PC-3 (cell line): Measurements from ENCODE around the gene AP2A1. TPM values are rescaled to one million over a fixed set of nuclear protein-coding genes. Genes with fewer than 3 reads are reported as not detected.

Experiments
- ATAC-seq: fragments of 200-7000 bp; cut with Tn5 transposase; 2 replicates; pipeline ENCODE4 v1.9.1; 2020; ENCODE audit warnings: mild to moderate bottlenecking, moderate library complexity
- BruUV-seq: library from RNA; stranded (reverse); fragments of 400-500 nt; replicated peaks from 2 replicates; lab custom pipeline; 2021; lab: Mats Ljungman, UMichigan
- CTCF ChIA-PET: fragments of 300-600 bp; sonication (Branson Sonifier 250); formaldehyde crosslinking; loops from one replicate; lab custom pipeline; 2022; ENCODE audit warnings: antibody characterized with exemption; lab: Charles Lee
- POLR2A ChIA-PET: fragments of 300-600 bp; sonication (Branson Sonifier 250); formaldehyde crosslinking; loops from one replicate; lab custom pipeline; 2022; ENCODE audit warnings: antibody characterized with exemption; ENCODE audit not compliant: unreplicated experiment; lab: Charles Lee
- DNase-seq: peaks from one replicate; pipeline ENCODE4 v3.0.0-alpha.2; 2015
- H2AFZ ChIP-seq: fragments of 300-600 bp; sonication (generic); 2 replicates; pipeline ENCODE4 v1.6.0; 2016; ENCODE audit warnings: antibody characterized with exemption, low read length
- H3F3A ChIP-seq: fragments of 300-600 bp; sonication (generic); one replicate; pipeline ENCODE4 v1.6.0; 2017; ENCODE audit warnings: antibody characterized with exemption, low read length, control low read depth, mild to moderate bottlenecking; ENCODE audit not compliant: unreplicated experiment
- H3K27ac ChIP-seq: fragments of 300-600 bp; sonication (generic); 2 replicates; pipeline ENCODE4 v1.5.1; 2016; ENCODE audit warnings: mild to moderate bottlenecking, low read length
- H3K27me3 ChIP-seq: fragments of 300-600 bp; sonication (generic); 2 replicates; pipeline ENCODE4 v1.6.1; 2016; ENCODE audit warnings: low read length, mixed read lengths
- H3K36me3 ChIP-seq: fragments of 300-600 bp; sonication (generic); 2 replicates; pipeline ENCODE4 v1.6.1; 2016; ENCODE audit warnings: low read depth, mixed run types, low read length, mixed read lengths
- H3K4me1 ChIP-seq: fragments of 300-600 bp; sonication (generic); 2 replicates; pipeline ENCODE4 v1.5.1; 2016; ENCODE audit warnings: low read length; ENCODE audit not compliant: insufficient read depth
- H3K4me2 ChIP-seq: fragments of 300-600 bp; sonication (generic); 2 replicates; pipeline ENCODE4 v1.6.0; 2016; ENCODE audit warnings: low read length
- H3K4me3 ChIP-seq: fragments of 300-600 bp; sonication (generic); 2 replicates; pipeline ENCODE4 v1.5.1; 2016; ENCODE audit warnings: mild to moderate bottlenecking, low read length, mixed read lengths
- H3K79me2 ChIP-seq: fragments of 300-600 bp; sonication (generic); 2 replicates; pipeline ENCODE4 v1.6.1; 2017; ENCODE audit warnings: low read length, mixed read lengths
- H3K9ac ChIP-seq: fragments of 300-600 bp; sonication (generic); 2 replicates; pipeline ENCODE4 v1.6.0; 2016; ENCODE audit warnings: mild to moderate bottlenecking, low read length
- H3K9me2 ChIP-seq: fragments of 300-600 bp; sonication (generic); replicated peaks from 2 replicates; pipeline ENCODE4 v1.6.1; 2016; ENCODE audit warnings: mixed run types, low read length, mixed read lengths
- H3K9me3 ChIP-seq: fragments of 300-600 bp; sonication (generic); 2 replicates; pipeline ENCODE4 v1.6.1; 2016; ENCODE audit warnings: low read length, mixed read lengths
- H4K20me1 ChIP-seq: fragments of 300-600 bp; sonication (generic); 2 replicates; pipeline ENCODE4 v1.6.1; 2016; ENCODE audit warnings: low read length, mixed read lengths
- CTCF ChIP-seq: fragments of 300-600 bp; sonication (generic); conservative IDR thresholded peaks from 2 replicates; pipeline ENCODE4 v1.5.1; 2017; ENCODE audit warnings: antibody characterized with exemption, low read depth, mild to moderate bottlenecking, low read length
- EZH2 ChIP-seq: fragments of 300-600 bp; sonication (generic); IDR thresholded peaks from one replicate; pipeline ENCODE4 v1.6.1; 2017; ENCODE audit warnings: antibody characterized with exemption, mild to moderate bottlenecking, low read length; ENCODE audit not compliant: unreplicated experiment
- EZH2phosphoT487 ChIP-seq: fragments of 300-600 bp; sonication (generic); IDR thresholded peaks from 2 replicates; pipeline ENCODE4 v1.6.1; 2018; ENCODE audit warnings: mild to moderate bottlenecking, antibody characterized with exemption, low read length, borderline replicate concordance
- intact Hi-C: fragments of 100-400 bp; cut with micrococcal nuclease; formaldehyde crosslinking; loops from 2 replicates; pipeline ENCODE4 v1.9.0; 2023
- total RNA-seq: library from RNA; depleted of rRNA; stranded (reverse); fragments of >200 nt; gene quantifications from 2 replicates; pipeline ENCODE4 v1.2.3, GENCODE V29; 2014

The AP2A1 gene
- total RNA-seq, 1 experiment from 2014 or later, result 143 TPM

GRCh38 chr19:49772850-49773432, 6.1 kb downstream of the AP2A1 start:
- H3K36me3 ChIP-seq, result no peaks in the 10 kb centered on the region; the same call in 1 of the 2 replicates
- peaks cover 45% of the 10 kb centered on the region for H3K79me2 ChIP-seq
- no peaks in the 10 kb centered on the region for H3K9me2 ChIP-seq
- no peak overlapping the region for H3K4me2 ChIP-seq
- no TSS peak for BruUV-seq
- H3K9ac ChIP-seq, result no peak overlapping the region
- no peak overlapping the region for H3K4me3 ChIP-seq
- intact Hi-C loops, result no loop called here
- H3K4me1 ChIP-seq, result peaks cover 7% of the 10 kb centered on the region
- ATAC-seq (no peak), DNase-seq (no peak)
- no peak overlapping the region for H3K27ac ChIP-seq
- H4K20me1 ChIP-seq, result no peaks in the 10 kb centered on the region
- no peak overlapping the region for H2AFZ ChIP-seq
- H3K9me3 ChIP-seq, result no peaks in the 10 kb centered on the region
- no peaks in the 10 kb centered on the region for H3F3A ChIP-seq
- ChIA-PET CTCF (no interaction called here), POLR2A (no interaction called here)
- no peaks in the 10 kb centered on the region for H3K27me3 ChIP-seq
- TF ChIP-seq CTCF (no peak), EZH2 (no peak), EZH2phosphoT487 (no peak)

- H3F3A ChIP-seq, result no peaks in the 10 kb centered on the region
- intact Hi-C loops, result no loop called here
- DNase-seq, result no peak
- no peak for TF ChIP-seq CTCF
- no peak for TF ChIP-seq EZH2
- no peak for TF ChIP-seq EZH2phosphoT487
- H2AFZ ChIP-seq, result no peak overlapping the region
- no peaks in the 10 kb centered on the region for H3K9me3 ChIP-seq
- no peaks in the 10 kb centered on the region for H4K20me1 ChIP-seq
- no peaks in the 10 kb centered on the region for H3K9me2 ChIP-seq
- no peak overlapping the region for H3K4me3 ChIP-seq
- no peaks in the 10 kb centered on the region; the same call in 1 of the 2 replicates for H3K36me3 ChIP-seq
- no peak overlapping the region for H3K27ac ChIP-seq
- CTCF ChIA-PET, result no interaction called here
- H3K27me3 ChIP-seq, result no peaks in the 10 kb centered on the region
- no peak overlapping the region for H3K4me2 ChIP-seq
- no peak overlapping the region for H3K9ac ChIP-seq
- BruUV-seq, result no TSS peak
- H3K79me2 ChIP-seq, result peaks cover 37% of the 10 kb centered on the region
- ATAC-seq, result no peak
- H3K4me1 ChIP-seq, result no peaks in the 10 kb centered on the region
- POLR2A ChIA-PET, result no interaction called here
Measured at GRCh38 chr19:49773663-49774350, 7.0 kb downstream of the AP2A1 start.

- Histone ChIP-seq H3K27ac (no peak overlapping the region), H3K4me1 (no peaks in the 10 kb centered on the region), H3K9ac (no peak overlapping the region), H3F3A (no peaks in the 10 kb centered on the region), H2AFZ (no peak overlapping the region), H3K79me2 (peaks cover 25% of the 10 kb centered on the region; the same call in 1 of the 2 replicates), H3K36me3 (no peaks in the 10 kb centered on the region; the same call in 1 of the 2 replicates), H3K27me3 (no peaks in the 10 kb centered on the region), H3K9me3 (no peaks in the 10 kb centered on the region), H4K20me1 (no peaks in the 10 kb centered on the region), H3K9me2 (no peaks in the 10 kb centered on the region), H3K4me2 (no peak overlapping the region), H3K4me3 (no peak overlapping the region)
- intact Hi-C loops, result no loop called here
- CTCF ChIA-PET, result no interaction called here
- TF ChIP-seq EZH2 (no peak), EZH2phosphoT487 (no peak), CTCF (no peak)
- no peak for DNase-seq
- POLR2A ChIA-PET, result no interaction called here
- BruUV-seq, result no TSS peak
- ATAC-seq, result no peak
Measured at GRCh38 chr19:49774969-49775368, 8.2 kb downstream of the AP2A1 start.
